ENCODE data around the gene IRF2BP1.

The IRF2BP1 gene

GRCh38 chr19:45927565-45928261 is 41.8 kb upstream of the IRF2BP1 start:
- TF ChIP-seq CTCF (IDR thresholded peaks at IDR 0.05; ENCODE audit: insufficient read depth, low read depth, low read length, missing control alignments), result no peak
- DNase-seq (ENCODE audit: low read depth), result peak; percentile 95
- 0 out of 2 replicates have a peak overlapping the region, but pooled peaks have one; percentile 4 for H3K4me3 ChIP-seq (ENCODE audit: low read depth, low read length)

- no peak for DNase-seq (ENCODE audit: low read depth)
- TF ChIP-seq CTCF (IDR thresholded peaks at IDR 0.05; ENCODE audit: insufficient read depth, low read depth, low read length, missing control alignments), result no peak
Observed at GRCh38 chr19:45924891-45925447, 39.0 kb upstream of the IRF2BP1 start.

GRCh38 chr19:45922281-45922680 is 36.3 kb upstream of the IRF2BP1 start:
- peak; percentile 38 for TF ChIP-seq CTCF (IDR thresholded peaks at IDR 0.05; ENCODE audit: insufficient read depth, low read depth, low read length, missing control alignments)
- no peak overlapping the region for H3K4me3 ChIP-seq (ENCODE audit: low read depth, low read length)
- DNase-seq (ENCODE audit: low read depth), result peak; percentile 27

More at GRCh38 chr19:45924891-45925447, 39.0 kb upstream of the IRF2BP1 start:
- H3K4me3 ChIP-seq (ENCODE audit: low read depth, low read length), result no peak overlapping the region

GRCh38 chr19:45920458-45920857 is 34.5 kb upstream of the IRF2BP1 start:
- no peak for TF ChIP-seq CTCF (IDR thresholded peaks at IDR 0.05; ENCODE audit: insufficient read depth, low read depth, low read length, missing control alignments)
- H3K4me3 ChIP-seq (ENCODE audit: low read depth, low read length), result no peak overlapping the region
- DNase-seq (ENCODE audit: low read depth), result no peak

- H3K4me3 ChIP-seq (ENCODE audit: low read depth, low read length), result no peak overlapping the region
- TF ChIP-seq CTCF (IDR thresholded peaks at IDR 0.05; ENCODE audit: insufficient read depth, low read depth, low read length, missing control alignments), result no peak
- no peak for DNase-seq (ENCODE audit: low read depth)
Observed at GRCh38 chr19:45919678-45920077, 33.7 kb upstream of the IRF2BP1 start.

GRCh38 chr19:45918721-45919120 is 32.8 kb upstream of the IRF2BP1 start:
- no peak for DNase-seq (ENCODE audit: low read depth)
- no peak overlapping the region for H3K4me3 ChIP-seq (ENCODE audit: low read depth, low read length)
- TF ChIP-seq CTCF (IDR thresholded peaks at IDR 0.05; ENCODE audit: insufficient read depth, low read depth, low read length, missing control alignments), result no peak

All from GM12865 (cell line).